ENCODE data around the gene SETDB2. TPM values are rescaled to one million over a fixed set of nuclear protein-coding genes. Genes with fewer than 3 reads are reported as not detected.

Gene SETDB2
- polyA plus RNA-seq, 1 donor (not counting 4 experiments of a cell fraction or from before 2014, with no cell fraction given), result 5.6 TPM

- dilution Hi-C loops (cut with MboI; ENCODE audit: extremely low pct_ligation_motif_present, low sequenced_read_pairs), result loop anchor here (25.0 kb wide), 1 partner anchor 136 kb away; no protein-coding TSS in a partner anchor
- H3K9ac ChIP-seq (ENCODE audit: control insufficient read depth, extremely low read depth, insufficient read depth, low read length), result no peak overlapping the region
- peaks cover 5% of the 10 kb centered on the region for H3K79me2 ChIP-seq (ENCODE audit: control insufficient read depth, insufficient read depth, low read length)
- TF ChIP-seq CTCF (optimal IDR thresholded peaks at IDR 0.05 in 1 of 3, IDR thresholded peaks at IDR 0.05 in 1 of 3, conservative IDR thresholded peaks at IDR 0.05 in 1 of 3; ENCODE audit: extremely low read depth in 1 of 3, insufficient read depth in 2 of 3, low read length in 3 of 3) (no peak), EZH2 (IDR thresholded peaks at IDR 0.05; ENCODE audit: low read length) (no peak)
- no peaks in the 10 kb centered on the region for H3K9me1 ChIP-seq (ENCODE audit: control insufficient read depth, extremely low read depth, insufficient read depth, low read length)
- no peaks in the 10 kb centered on the region for H3K9me3 ChIP-seq (ENCODE audit: control insufficient read depth, low read depth, low read length)
- FAIRE-seq (no peak), DNase-seq (ENCODE audit: low read depth, low spot score) (no peak)
- no peaks in the 10 kb centered on the region for H3K27me3 ChIP-seq (ENCODE audit: control insufficient read depth, extremely low read depth, insufficient read depth, low read length)
- no peak overlapping the region for H3K4me3 ChIP-seq (ENCODE audit: control insufficient read depth in 2 of 3, extremely low read depth in 1 of 3, insufficient read depth in 2 of 3, low read depth in 1 of 3, low read length in 3 of 3)
- no peaks in the 10 kb centered on the region for H3K4me1 ChIP-seq (ENCODE audit: control insufficient read depth, extremely low read depth, insufficient read depth, low read length)
- H2AFZ ChIP-seq (ENCODE audit: control insufficient read depth, low read length), result no peak overlapping the region
- no peaks in the 10 kb centered on the region for H4K20me1 ChIP-seq (ENCODE audit: control insufficient read depth, extremely low read depth, insufficient read depth, low read length)
- no peaks in the 10 kb centered on the region for H3K36me3 ChIP-seq (ENCODE audit: control insufficient read depth in 2 of 2, extremely low read depth in 1 of 2, insufficient read depth in 2 of 2, low read length in 2 of 2)
- no peak overlapping the region for H3K4me2 ChIP-seq (ENCODE audit: control insufficient read depth, extremely low read depth, insufficient read depth, low read depth, low read length)
- H3K27ac ChIP-seq (ENCODE audit: control insufficient read depth, insufficient read depth, low read length), result no peak overlapping the region
Observed at GRCh38 chr13:49448753-49449152, 4.7 kb downstream of the SETDB2 start.

DNA sequence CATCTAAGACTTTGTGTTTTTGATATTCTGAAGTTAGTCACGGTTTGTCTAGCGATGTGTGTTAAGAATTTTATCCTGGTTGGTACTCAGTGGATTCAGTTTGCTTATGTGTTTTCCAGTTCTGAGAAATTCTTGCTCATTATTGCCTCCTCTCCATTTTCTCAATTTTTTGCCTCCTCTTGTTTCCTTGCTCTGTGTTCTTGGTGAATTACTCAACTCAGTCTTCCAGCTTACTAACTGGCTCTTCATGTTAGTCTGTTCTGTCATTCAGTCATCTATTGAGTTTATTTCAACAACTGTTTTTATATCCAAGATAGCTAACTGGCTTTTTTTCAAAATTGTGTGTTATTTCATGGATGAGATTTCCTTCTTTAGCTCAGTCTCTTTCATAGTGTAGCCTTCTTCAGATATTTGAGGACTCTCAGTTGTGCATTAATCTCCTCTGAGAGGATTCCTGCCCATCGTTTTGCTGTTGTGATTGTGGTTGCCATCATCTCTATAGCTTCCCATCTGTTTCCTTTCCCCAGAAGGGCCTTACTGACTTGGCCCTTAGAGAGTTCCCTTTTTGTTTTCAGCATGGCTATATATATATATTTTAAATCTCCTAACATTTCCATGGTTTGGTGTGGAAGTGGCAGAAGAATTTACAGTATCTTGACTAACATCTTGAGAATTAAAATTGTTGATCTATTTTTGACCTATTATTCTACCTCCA is 6.2 kb downstream of the SETDB2 start:
- dilution Hi-C loops (cut with MboI; ENCODE audit: extremely low pct_ligation_motif_present, low sequenced_read_pairs), result no loop called here
- H2AFZ ChIP-seq (ENCODE audit: control insufficient read depth, low read length), result no peak overlapping the region
- no peak overlapping the region for H3K4me2 ChIP-seq (ENCODE audit: control insufficient read depth, extremely low read depth, insufficient read depth, low read depth, low read length)
- H3K9me1 ChIP-seq (ENCODE audit: control insufficient read depth, extremely low read depth, insufficient read depth, low read length), result no peaks in the 10 kb centered on the region
- H3K27me3 ChIP-seq (ENCODE audit: control insufficient read depth, extremely low read depth, insufficient read depth, low read length), result no peaks in the 10 kb centered on the region
- H3K36me3 ChIP-seq (ENCODE audit: control insufficient read depth in 2 of 2, extremely low read depth in 1 of 2, insufficient read depth in 2 of 2, low read length in 2 of 2), result no peaks in the 10 kb centered on the region
- DNase-seq (ENCODE audit: low read depth, low spot score), result no peak
- FAIRE-seq, result peak; percentile 34
- H4K20me1 ChIP-seq (ENCODE audit: control insufficient read depth, extremely low read depth, insufficient read depth, low read length), result no peaks in the 10 kb centered on the region
- H3K4me1 ChIP-seq (ENCODE audit: control insufficient read depth, extremely low read depth, insufficient read depth, low read length), result no peaks in the 10 kb centered on the region
- H3K9ac ChIP-seq (ENCODE audit: control insufficient read depth, extremely low read depth, insufficient read depth, low read length), result no peak overlapping the region
- no peaks in the 10 kb centered on the region for H3K9me3 ChIP-seq (ENCODE audit: control insufficient read depth, low read depth, low read length)
- peaks cover 5% of the 10 kb centered on the region for H3K79me2 ChIP-seq (ENCODE audit: control insufficient read depth, insufficient read depth, low read length)
- no peak overlapping the region for H3K4me3 ChIP-seq (ENCODE audit: control insufficient read depth in 2 of 3, extremely low read depth in 1 of 3, insufficient read depth in 2 of 3, low read depth in 1 of 3, low read length in 3 of 3)
- TF ChIP-seq CTCF (optimal IDR thresholded peaks at IDR 0.05 in 1 of 3, IDR thresholded peaks at IDR 0.05 in 1 of 3, conservative IDR thresholded peaks at IDR 0.05 in 1 of 3; ENCODE audit: extremely low read depth in 1 of 3, insufficient read depth in 2 of 3, low read length in 3 of 3) (no peak), EZH2 (IDR thresholded peaks at IDR 0.05; ENCODE audit: low read length) (no peak)
- H3K27ac ChIP-seq (ENCODE audit: control insufficient read depth, insufficient read depth, low read length), result no peak overlapping the region

Measured in keratinocyte (primary cell).